HEK293T (cell line): Measurements from ENCODE around the gene WSB1.

Source experiments
- ARNT ChIP-seq: fragments of 450-650 bp; IDR thresholded peaks from 2 replicates; pipeline ENCODE4 v1.6.1; 2017; ENCODE audit warnings: mild to moderate bottlenecking
- ELF4 ChIP-seq: fragments of 450-650 bp; IDR thresholded peaks from 2 replicates; pipeline ENCODE4 v1.6.1; 2017; ENCODE audit warnings: antibody characterized with exemption
- FOXK2 ChIP-seq: fragments of 450-650 bp; IDR thresholded peaks from 2 replicates; pipeline ENCODE4 v1.6.1; 2016; ENCODE audit warnings: mild to moderate bottlenecking
- HDGF ChIP-seq: fragments of 450-650 bp; IDR thresholded peaks from 2 replicates; pipeline ENCODE4 v1.6.1; 2017; ENCODE audit warnings: antibody characterized with exemption, borderline replicate concordance
- NFRKB ChIP-seq: fragments of 450-650 bp; IDR thresholded peaks from 2 replicates; pipeline ENCODE4 v1.6.1; 2016; ENCODE audit warnings: mild to moderate bottlenecking, moderate library complexity
- PKNOX1 ChIP-seq: fragments of 450-650 bp; IDR thresholded peaks from 2 replicates; pipeline ENCODE4 v1.6.1; 2016
- SP1 ChIP-seq: fragments of 450-650 bp; IDR thresholded peaks from 2 replicates; pipeline ENCODE4 v1.6.1; 2017
- SUZ12 ChIP-seq: fragments of 450-650 bp; IDR thresholded peaks from 2 replicates; pipeline ENCODE4 v1.6.1; 2016; ENCODE audit warnings: mild to moderate bottlenecking
- TARDBP ChIP-seq: fragments of 450-650 bp; IDR thresholded peaks from 2 replicates; pipeline ENCODE4 v1.6.1; 2016
- ZNF384 ChIP-seq: fragments of 450-650 bp; IDR thresholded peaks from 2 replicates; pipeline ENCODE4 v1.6.1; 2016

DNA sequence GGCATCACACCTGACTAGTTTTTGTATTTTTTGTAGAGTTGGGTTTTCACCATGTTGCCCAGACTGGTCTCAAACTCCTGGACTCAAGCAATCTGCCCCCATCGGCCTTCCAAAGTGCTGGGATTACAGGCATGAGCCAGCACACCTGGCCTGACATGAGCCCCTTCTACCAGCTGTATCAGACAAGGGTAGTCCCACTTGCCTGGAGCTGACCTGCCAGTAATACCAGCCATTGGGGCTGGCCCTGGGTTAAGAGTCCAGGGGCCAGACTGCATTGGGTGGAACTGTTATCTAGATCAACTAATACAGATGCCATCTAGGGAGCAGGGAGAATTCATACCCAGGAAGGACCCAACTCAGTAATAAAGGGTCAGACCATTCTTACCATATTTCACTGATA, 28.1 kb downstream of the WSB1 start:
- no peak for TF ChIP-seq SP1
- TF ChIP-seq TARDBP = no peak
- no peak for TF ChIP-seq ARNT
- TF ChIP-seq FOXK2 = no peak
- no peak for TF ChIP-seq ZNF384
- TF ChIP-seq ELF4 = no peak
- no peak for TF ChIP-seq NFRKB
- TF ChIP-seq SUZ12 = no peak
- TF ChIP-seq HDGF = no peak
- no peak for TF ChIP-seq PKNOX1
